CD4-positive, alpha-beta T cell (primary cell): ENCODE data around the gene ST3GAL5. TPM values are rescaled to one million over a fixed set of nuclear protein-coding genes. Genes with fewer than 3 reads are reported as not detected.

Source experiments
- ATAC-seq: fragments of 200-7000 bp; cut with Tn5 transposase; one replicate; pipeline ENCODE4 v1.10.0; 2022; ENCODE audit warnings: mild to moderate bottlenecking; ENCODE audit not compliant: poor library complexity
- CTCF ChIA-PET: fragments of 350-600 bp; sonication (Branson Sonifier 250); formaldehyde crosslinking; loops from one replicate; lab custom pipeline; 2021; ENCODE audit warnings: antibody characterized with exemption, inconsistent platforms; lab: Charles Lee
- POLR2A ChIA-PET: fragments of 350-600 bp; sonication (Branson Sonifier 250); formaldehyde crosslinking; loops from one replicate; lab custom pipeline; 2021; ENCODE audit warnings: antibody characterized with exemption, inconsistent platforms; lab: Charles Lee
- DNase-seq, 14 experiments: peaks; one replicate each; pipeline ENCODE4 v3.0.0-alpha.2; 2013 to 2020; ENCODE audit warnings: mixed read lengths in 2 of 14
- H3K27ac ChIP-seq, 2 donors: one replicate each; pipeline versions ENCODE4 v1.5.1 to v1.7.0; 2013; ENCODE audit warnings: low read length in 2 of 2, low read depth in 1 of 2, mild to moderate bottlenecking in 1 of 2
- H3K27me3 ChIP-seq, 2 experiments: 1 replicate in 1 of 2; 2 replicates in 1 of 2; pipeline versions ENCODE4 v1.6.1 to v1.7.0; 2013; ENCODE audit warnings: low read length in 2 of 2, control low read depth in 1 of 2, mild to moderate bottlenecking in 1 of 2, moderate library complexity in 1 of 2; ENCODE audit not compliant: insufficient read depth in 2 of 2, control insufficient read depth in 1 of 2
- H3K36me3 ChIP-seq: one replicate; pipeline ENCODE4 v1.6.1; 2013; ENCODE audit warnings: low read length, control low read depth; ENCODE audit not compliant: insufficient read depth
- H3K4me1 ChIP-seq: one replicate; pipeline ENCODE4 v1.6.1; 2013; ENCODE audit warnings: low read length, control low read depth; ENCODE audit not compliant: insufficient read depth
- H3K4me3 ChIP-seq: one replicate; pipeline ENCODE4 v1.5.1; 2013; ENCODE audit warnings: mild to moderate bottlenecking, low read length, moderate library complexity
- H3K9me3 ChIP-seq, 2 experiments: 1 replicate in 1 of 2; 2 replicates in 1 of 2; pipeline versions ENCODE4 v1.6.1 to v1.7.0; 2013; ENCODE audit warnings: low read length in 2 of 2, mild to moderate bottlenecking in 2 of 2, control low read depth in 1 of 2, moderate library complexity in 1 of 2; ENCODE audit not compliant: control insufficient read depth in 1 of 2, insufficient read depth in 1 of 2
- H3K27ac Mint-ChIP-seq: one replicate; pipeline ENCODE4 v1.8.0; 2020; ENCODE audit warnings: mixed read lengths
- H3K27me3 Mint-ChIP-seq: one replicate; pipeline ENCODE4 v1.8.0; 2021; ENCODE audit warnings: mixed read lengths
- H3K36me3 Mint-ChIP-seq: one replicate; pipeline ENCODE4 v1.8.0; 2021; ENCODE audit warnings: low read depth, mixed read lengths
- H3K4me1 Mint-ChIP-seq: one replicate; pipeline ENCODE4 v1.8.0; 2021; ENCODE audit warnings: low read depth, mixed read lengths
- H3K4me3 Mint-ChIP-seq: one replicate; pipeline ENCODE4 v1.8.0; 2020; ENCODE audit warnings: mild to moderate bottlenecking, mixed read lengths
- H3K9me3 Mint-ChIP-seq: one replicate; pipeline ENCODE4 v1.8.0; 2020; ENCODE audit warnings: mixed read lengths
- intact Hi-C, 2 experiments: fragments of 100-400 bp; cut with DNase I in 1 of 2; cut with micrococcal nuclease in 1 of 2; formaldehyde crosslinking; loops; one replicate each; pipeline versions ENCODE4 v1.15.1 to v1.9.0; 2023 to 2025; cut with DNase I, micrococcal nuclease
- total RNA-seq, 174 experiments: library from RNA in 2 of 174; stranded (reverse) in 2 of 174; gene quantifications; one replicate each; pipeline ENCODE4 v1.2.3 and lab custom pipeline; 2021 to 2026
- TF ChIP-seq, protein P1 (sequence below): fragments of 200-600 bp; IDR thresholded peaks from one replicate; pipeline ENCODE4 v1.8.0; 2022; ENCODE audit warnings: antibody characterized with exemption, mild to moderate bottlenecking

Gene ST3GAL5
- total RNA-seq, 2 experiments from 2014 or later = 76.7 to 77.8 TPM

DNA sequence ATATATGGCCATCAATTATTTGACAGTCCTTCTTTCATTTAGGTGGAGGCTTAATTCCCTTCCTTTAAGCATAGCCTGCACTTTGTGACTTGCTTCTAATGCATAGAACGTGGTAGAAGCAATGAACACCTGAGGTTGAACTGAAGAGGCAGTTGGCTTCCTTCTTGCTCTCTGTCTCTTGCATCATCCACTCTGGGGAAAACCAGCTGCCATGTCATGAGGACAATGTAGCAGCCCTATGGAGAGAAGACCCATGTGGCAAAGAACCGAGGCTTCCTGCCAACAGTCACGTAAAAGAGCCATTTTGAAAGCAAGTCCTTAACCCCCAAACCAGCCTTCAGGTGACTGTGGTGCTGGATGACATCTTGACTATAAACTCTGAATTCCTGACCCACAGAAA, 88.2 kb downstream of the ST3GAL5 start:
- TF ChIP-seq, protein P1, sequence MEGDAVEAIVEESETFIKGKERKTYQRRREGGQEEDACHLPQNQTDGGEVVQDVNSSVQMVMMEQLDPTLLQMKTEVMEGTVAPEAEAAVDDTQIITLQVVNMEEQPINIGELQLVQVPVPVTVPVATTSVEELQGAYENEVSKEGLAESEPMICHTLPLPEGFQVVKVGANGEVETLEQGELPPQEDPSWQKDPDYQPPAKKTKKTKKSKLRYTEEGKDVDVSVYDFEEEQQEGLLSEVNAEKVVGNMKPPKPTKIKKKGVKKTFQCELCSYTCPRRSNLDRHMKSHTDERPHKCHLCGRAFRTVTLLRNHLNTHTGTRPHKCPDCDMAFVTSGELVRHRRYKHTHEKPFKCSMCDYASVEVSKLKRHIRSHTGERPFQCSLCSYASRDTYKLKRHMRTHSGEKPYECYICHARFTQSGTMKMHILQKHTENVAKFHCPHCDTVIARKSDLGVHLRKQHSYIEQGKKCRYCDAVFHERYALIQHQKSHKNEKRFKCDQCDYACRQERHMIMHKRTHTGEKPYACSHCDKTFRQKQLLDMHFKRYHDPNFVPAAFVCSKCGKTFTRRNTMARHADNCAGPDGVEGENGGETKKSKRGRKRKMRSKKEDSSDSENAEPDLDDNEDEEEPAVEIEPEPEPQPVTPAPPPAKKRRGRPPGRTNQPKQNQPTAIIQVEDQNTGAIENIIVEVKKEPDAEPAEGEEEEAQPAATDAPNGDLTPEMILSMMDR = no peak
- H3K27me3 Mint-ChIP-seq = peaks cover 21% of the 10 kb centered on the region
- H3K36me3 ChIP-seq = no peaks in the 10 kb centered on the region
- no peaks in the 10 kb centered on the region for H3K36me3 Mint-ChIP-seq
- peaks cover 14% of the 10 kb centered on the region for H3K4me1 Mint-ChIP-seq
- H3K4me3 Mint-ChIP-seq = no peak overlapping the region
- DNase-seq = no peak
- no peak for ATAC-seq
- H3K27ac Mint-ChIP-seq = no peak overlapping the region
- ChIA-PET CTCF (interaction anchor here (0.8 kb wide), 1 partner anchor 72 kb away, joined by 3 read pairs; no protein-coding TSS in a partner anchor), POLR2A (no interaction called here)
- H3K27ac ChIP-seq = no peak overlapping the region
- H3K27me3 ChIP-seq = peaks cover 0 to 5% of the 10 kb centered on the region in 2 experiments
- H3K4me1 ChIP-seq = peaks cover 9% of the 10 kb centered on the region
- H3K9me3 Mint-ChIP-seq = no peaks in the 10 kb centered on the region
- no peaks in the 10 kb centered on the region for H3K9me3 ChIP-seq
- intact Hi-C loops = no loop called here
- H3K4me3 ChIP-seq = no peak overlapping the region

DNA sequence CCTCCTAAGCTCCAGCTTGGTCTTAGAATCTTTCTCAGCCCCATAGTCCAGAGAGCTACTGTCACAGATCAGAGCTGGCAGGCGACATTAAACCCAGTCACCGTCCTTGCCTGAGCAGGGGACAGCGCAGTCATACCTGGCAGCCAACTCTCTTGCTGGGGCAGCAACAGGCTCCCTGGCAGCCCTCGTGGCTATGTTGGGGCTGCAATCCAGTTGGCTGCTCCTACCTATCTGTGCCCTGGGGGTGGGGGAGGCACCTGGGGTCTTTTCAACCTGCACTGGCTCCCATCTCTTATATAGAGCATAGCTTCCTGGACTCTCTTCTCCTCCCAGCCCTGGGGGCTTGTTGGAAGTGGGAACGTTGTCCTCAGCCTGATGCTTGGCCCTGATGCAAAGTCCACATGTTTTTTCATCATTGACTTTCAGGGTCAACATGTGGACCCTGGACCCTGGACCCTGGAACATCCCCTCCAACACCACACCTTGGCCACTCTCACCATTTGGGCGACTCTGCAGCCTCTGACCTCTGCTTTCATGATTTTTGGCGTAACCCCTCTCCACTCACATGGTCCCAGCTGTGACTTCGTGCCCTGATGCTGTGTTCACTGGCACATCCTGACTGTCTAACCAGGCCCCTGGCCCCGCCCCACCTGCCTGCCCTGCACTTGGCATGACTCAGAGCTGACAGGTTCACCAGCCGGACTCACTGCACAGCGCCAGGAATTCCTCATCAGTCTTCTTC, 89.4 kb downstream of the ST3GAL5 start:
- ChIA-PET CTCF (no interaction called here), POLR2A (no interaction called here)
- Mint-ChIP-seq H3K36me3 (no peaks in the 10 kb centered on the region), H3K27me3 (peaks cover 21% of the 10 kb centered on the region), H3K9me3 (no peaks in the 10 kb centered on the region), H3K4me1 (peaks cover 7% of the 10 kb centered on the region), H3K4me3 (no peak overlapping the region), H3K27ac (no peak overlapping the region)
- Histone ChIP-seq H3K36me3 (no peaks in the 10 kb centered on the region), H3K9me3 (no peaks in the 10 kb centered on the region), H3K27me3 (peaks cover 0 to 5% of the 10 kb centered on the region in 2 experiments), H3K4me3 (no peak overlapping the region), H3K27ac (no peak overlapping the region), H3K4me1 (peaks cover 6% of the 10 kb centered on the region)
- ATAC-seq (no peak), DNase-seq (peak in 1 of 14 experiments; percentile 29)
- intact Hi-C loops = no loop called here
- TF ChIP-seq, protein P1 = no peak

DNA sequence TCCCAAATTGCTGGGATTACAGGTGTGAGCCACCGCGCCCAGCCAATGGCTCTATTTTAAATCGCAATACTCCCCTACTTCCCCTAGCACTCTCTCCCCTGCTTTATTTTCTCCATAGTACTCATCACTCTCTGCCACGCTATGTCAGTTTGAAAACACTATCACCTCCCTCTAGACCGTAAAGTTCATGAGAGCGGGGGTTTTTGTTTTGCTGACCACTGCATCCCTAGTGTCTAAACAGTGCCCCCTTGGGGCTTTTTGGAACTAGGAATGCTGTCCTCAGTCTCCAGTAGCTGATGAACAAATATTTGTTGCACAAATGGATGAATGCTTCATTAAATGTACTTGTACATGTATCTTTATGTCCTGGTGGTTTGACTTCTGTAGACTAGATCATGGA, 90.9 kb downstream of the ST3GAL5 start:
- Histone ChIP-seq H3K36me3 (no peaks in the 10 kb centered on the region), H3K4me1 (no peaks in the 10 kb centered on the region), H3K4me3 (no peak overlapping the region), H3K27me3 (peaks cover 0 to 5% of the 10 kb centered on the region in 2 experiments), H3K27ac (no peak overlapping the region), H3K9me3 (no peaks in the 10 kb centered on the region)
- no peaks in the 10 kb centered on the region for H3K4me1 Mint-ChIP-seq
- H3K9me3 Mint-ChIP-seq = no peaks in the 10 kb centered on the region
- ATAC-seq (no peak), DNase-seq (no peak)
- no peaks in the 10 kb centered on the region for H3K36me3 Mint-ChIP-seq
- ChIA-PET CTCF (no interaction called here), POLR2A (no interaction called here)
- H3K27me3 Mint-ChIP-seq = peaks cover 21% of the 10 kb centered on the region
- intact Hi-C loops = no loop called here
- TF ChIP-seq, protein P1 = no peak
- H3K4me3 Mint-ChIP-seq = no peak overlapping the region
- no peak overlapping the region for H3K27ac Mint-ChIP-seq
